ENCODE results near the gene CLEC9A.

The CLEC9A gene

GRCh38 chr12:10069099-10069498 lies 38.6 kb downstream of the CLEC9A start:
- DNase-seq (ENCODE audit: low spot score) = no peak
- in situ Hi-C loops (cut with MboI; ENCODE audit: low pct_unique_long_range_greater_than_20kb, low sequenced_read_pairs, unreplicated experiment) = no loop called here
- TF ChIP-seq CTCF (IDR thresholded peaks at IDR 0.05; ENCODE audit: extremely low read depth, insufficient read depth, missing control alignments) = no peak

- no peak for DNase-seq (ENCODE audit: low spot score)
- in situ Hi-C loops (cut with MboI; ENCODE audit: low pct_unique_long_range_greater_than_20kb, low sequenced_read_pairs, unreplicated experiment) = no loop called here
- no peak for TF ChIP-seq CTCF (IDR thresholded peaks at IDR 0.05; ENCODE audit: extremely low read depth, insufficient read depth, missing control alignments)
Observed at GRCh38 chr12:10069976-10070375, 39.5 kb downstream of the CLEC9A start.

- no peak for TF ChIP-seq CTCF (IDR thresholded peaks at IDR 0.05; ENCODE audit: extremely low read depth, insufficient read depth, missing control alignments)
- in situ Hi-C loops (cut with MboI; ENCODE audit: low pct_unique_long_range_greater_than_20kb, low sequenced_read_pairs, unreplicated experiment) = no loop called here
- no peak for DNase-seq (ENCODE audit: low spot score)
Observed at GRCh38 chr12:10070380-10070779, 39.9 kb downstream of the CLEC9A start.

- no peak for DNase-seq (ENCODE audit: low spot score)
- in situ Hi-C loops (cut with MboI; ENCODE audit: low pct_unique_long_range_greater_than_20kb, low sequenced_read_pairs, unreplicated experiment) = no loop called here
- no peak for TF ChIP-seq CTCF (IDR thresholded peaks at IDR 0.05; ENCODE audit: extremely low read depth, insufficient read depth, missing control alignments)
Observed at GRCh38 chr12:10072131-10072530, 41.6 kb downstream of the CLEC9A start.

- in situ Hi-C loops (cut with MboI; ENCODE audit: low pct_unique_long_range_greater_than_20kb, low sequenced_read_pairs, unreplicated experiment) = no loop called here
- no peak for DNase-seq (ENCODE audit: low spot score)
- no peak for TF ChIP-seq CTCF (IDR thresholded peaks at IDR 0.05; ENCODE audit: extremely low read depth, insufficient read depth, missing control alignments)
Observed at GRCh38 chr12:10073261-10073660, 42.8 kb downstream of the CLEC9A start.

- DNase-seq (ENCODE audit: low spot score) = no peak
- in situ Hi-C loops (cut with MboI; ENCODE audit: low pct_unique_long_range_greater_than_20kb, low sequenced_read_pairs, unreplicated experiment) = no loop called here
- no peak for TF ChIP-seq CTCF (IDR thresholded peaks at IDR 0.05; ENCODE audit: extremely low read depth, insufficient read depth, missing control alignments)
Observed at GRCh38 chr12:10075451-10075850, 45.0 kb downstream of the CLEC9A start.
